Measurements from ENCODE around the gene CYP1A1. TPM values are rescaled to one million over a fixed set of nuclear protein-coding genes. Genes with fewer than 3 reads are reported as not detected.
A peak's percentile ranks its signal among the peaks of the same experiment; 100 is the strongest.

CYP1A1 gene
- total and polyA plus RNA-seq, 2 of the 4 experiments (the other 2 are of a cell fraction): under 0.01 to 0.03 TPM

DNA sequence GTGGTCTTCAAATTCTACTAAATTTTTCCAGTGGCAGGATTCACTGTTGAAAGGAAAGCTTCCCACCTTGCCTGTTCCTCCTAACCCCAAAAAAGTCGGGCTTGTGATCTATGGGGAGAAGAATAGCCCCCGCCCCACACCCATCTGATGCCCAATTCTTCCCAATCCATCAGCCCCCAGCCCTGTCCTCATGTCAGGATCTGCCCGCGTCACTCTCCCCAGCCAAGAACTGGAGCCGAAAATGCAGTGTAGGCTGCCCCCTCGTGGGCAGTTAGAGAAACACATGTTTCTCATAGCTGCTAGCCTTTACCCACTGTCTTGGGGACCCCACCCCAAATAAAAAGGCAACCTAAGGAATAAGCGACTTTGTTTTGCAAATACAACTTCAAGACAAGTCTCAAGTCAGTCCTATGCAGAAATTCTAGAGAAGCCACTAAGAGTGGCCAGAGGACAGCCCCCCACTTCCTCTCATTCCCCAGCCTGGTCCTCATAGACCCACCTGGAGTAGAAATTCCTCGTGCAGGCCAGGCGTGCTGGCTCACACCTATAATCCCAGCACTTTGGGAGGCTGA, 43.5 kb upstream of the CYP1A1 start:
- CTCF ChIA-PET: interaction anchor here (0.6 to 3.9 kb wide), 17 partner anchors 9 to 396 kb away, joined by 3 to 21 read pairs (median 5); no protein-coding TSS in a partner anchor
- Histone ChIP-seq H3K9ac (ENCODE audit: low read depth, low read length) (no peak overlapping the region), H3K27ac (ENCODE audit: insufficient read depth, low read length) (no peak overlapping the region), H2BK120ac (ENCODE audit: low read depth, low read length) (no peak overlapping the region), H3K4me1 (ENCODE audit: control insufficient read depth, insufficient read depth, low read length) (no peaks in the 10 kb centered on the region), H2BK20ac (ENCODE audit: low read depth, low read length) (no peak overlapping the region), H2AK5ac (ENCODE audit: low read depth, low read length) (no peak overlapping the region), H4K8ac (ENCODE audit: low read depth in 2 of 2, low read length in 2 of 2) (no peak overlapping the region), H3K36me3 (ENCODE audit: control insufficient read depth, insufficient read depth, low read length) (no peaks in the 10 kb centered on the region), H3K4me2 (ENCODE audit: low read depth, low read length) (peak overlapping the region; percentile 49), H3K9me1 (ENCODE audit: insufficient read depth, low read length) (no peaks in the 10 kb centered on the region), H3K4ac (ENCODE audit: low read depth, low read length) (no peak overlapping the region), H2BK5ac (ENCODE audit: low read depth, low read length, poor library complexity, severe bottlenecking) (no peak overlapping the region), H3K18ac (ENCODE audit: low read depth, low read length) (no peak overlapping the region), H2AK9ac (replicated peaks; ENCODE audit: low read depth, low read length, poor library complexity) (no peak overlapping the region), H3K14ac (replicated peaks; ENCODE audit: low read depth, low read length) (no peak overlapping the region), H3K79me1 (ENCODE audit: low read depth in 1 of 2, low read length in 2 of 2) (no peaks in the 10 kb centered on the region), H2AFZ (replicated peaks; ENCODE audit: low read length, poor library complexity) (peak overlapping the region; percentile 18), H4K5ac (ENCODE audit: low read depth, low read length) (no peak overlapping the region), H3K56ac (ENCODE audit: extremely low read depth, insufficient read depth, low read length) (no peak overlapping the region), H3K23ac (ENCODE audit: low read depth, low read length) (no peak overlapping the region), H2BK15ac (ENCODE audit: low read depth, low read length) (no peak overlapping the region), H3K27me3 (ENCODE audit: control insufficient read depth, insufficient read depth, low read length) (peaks cover 13% of the 10 kb centered on the region; the same call in 1 of the 2 replicates), H3K9me3 (ENCODE audit: control insufficient read depth, insufficient read depth, low read length) (no peaks in the 10 kb centered on the region), H4K91ac (ENCODE audit: insufficient read depth, low read depth, low read length) (no peak overlapping the region), H4K20me1 (ENCODE audit: insufficient read depth, low read length) (no peaks in the 10 kb centered on the region), H3K4me3 (ENCODE audit: insufficient read depth, low read depth, low read length) (no peak overlapping the region)
- no TSS peak for BruUV-seq (replicated peaks)
- ATAC-seq (ENCODE audit: low read depth) (peak; percentile 83), DNase-seq (peak; percentile 41)
- in situ Hi-C loops (cut with MboI; ENCODE audit: low sequenced_read_pairs) (loop anchor here (5.0 kb wide), 1 partner anchor 132 kb away; no protein-coding TSS in a partner anchor), intact Hi-C loops (cut with micrococcal nuclease) (loop anchor here (1.0 kb wide), 1 partner anchor 134 kb away; no protein-coding TSS in a partner anchor), dilution Hi-C loops (cut with HindIII; ENCODE audit: low sequenced_read_pairs, unreplicated experiment) (no loop called here)
- WGBS, 2 experiments (ENCODE audit: extremely low coverage in 2 of 2, insufficient read length in 1 of 2): 0% methylated on average over 2 of the region's 9 CpGs; no CpG with 5 or more reads in 1 of the 2 experiments
- peak; percentile 83 for TF ChIP-seq RAD21 (IDR thresholded peaks at IDR 0.05; ENCODE audit: low read length)
- TF ChIP-seq, protein P1, sequence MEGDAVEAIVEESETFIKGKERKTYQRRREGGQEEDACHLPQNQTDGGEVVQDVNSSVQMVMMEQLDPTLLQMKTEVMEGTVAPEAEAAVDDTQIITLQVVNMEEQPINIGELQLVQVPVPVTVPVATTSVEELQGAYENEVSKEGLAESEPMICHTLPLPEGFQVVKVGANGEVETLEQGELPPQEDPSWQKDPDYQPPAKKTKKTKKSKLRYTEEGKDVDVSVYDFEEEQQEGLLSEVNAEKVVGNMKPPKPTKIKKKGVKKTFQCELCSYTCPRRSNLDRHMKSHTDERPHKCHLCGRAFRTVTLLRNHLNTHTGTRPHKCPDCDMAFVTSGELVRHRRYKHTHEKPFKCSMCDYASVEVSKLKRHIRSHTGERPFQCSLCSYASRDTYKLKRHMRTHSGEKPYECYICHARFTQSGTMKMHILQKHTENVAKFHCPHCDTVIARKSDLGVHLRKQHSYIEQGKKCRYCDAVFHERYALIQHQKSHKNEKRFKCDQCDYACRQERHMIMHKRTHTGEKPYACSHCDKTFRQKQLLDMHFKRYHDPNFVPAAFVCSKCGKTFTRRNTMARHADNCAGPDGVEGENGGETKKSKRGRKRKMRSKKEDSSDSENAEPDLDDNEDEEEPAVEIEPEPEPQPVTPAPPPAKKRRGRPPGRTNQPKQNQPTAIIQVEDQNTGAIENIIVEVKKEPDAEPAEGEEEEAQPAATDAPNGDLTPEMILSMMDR (conservative IDR thresholded peaks at IDR 0.05; ENCODE audit: low read depth, low read length): peak; percentile 75
- TF ChIP-seq POLR2A (IDR thresholded peaks at IDR 0.05; ENCODE audit: low read depth, low read length): no peak
- TF ChIP-seq SMC3 (IDR thresholded peaks at IDR 0.05; ENCODE audit: low read depth, low read length): peak; percentile 90
- TF ChIP-seq CEBPB (IDR thresholded peaks at IDR 0.05; ENCODE audit: low read depth, low read length): no peak
- POLR2A ChIA-PET (ENCODE audit: unreplicated experiment): no interaction called here

Measured in IMR-90 (cell line).